ENCODE data around the gene IMPDH1.
A peak's percentile ranks its signal among the peaks of the same experiment; 100 is the strongest.

IMPDH1 gene

DNA sequence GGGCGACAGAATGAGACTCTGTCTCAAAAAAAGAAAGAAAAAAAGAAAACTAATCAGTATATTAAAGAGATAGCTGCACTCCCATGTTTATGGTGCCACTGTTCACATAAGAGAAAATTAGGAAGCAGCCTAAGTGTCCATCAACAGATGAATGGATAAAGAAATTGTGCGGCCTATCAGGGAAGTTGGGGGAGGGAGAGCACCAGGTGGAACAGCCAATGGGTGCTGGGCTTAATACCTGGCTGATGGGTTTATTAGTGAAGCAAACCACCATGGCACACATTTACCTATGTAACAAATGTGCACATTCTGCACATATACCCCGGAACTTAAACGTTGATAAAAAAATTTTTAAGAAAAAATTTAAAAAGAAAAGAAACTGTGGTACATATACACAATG lies 39.3 kb downstream of the IMPDH1 start:
- Histone ChIP-seq H3K4me3 (no peak overlapping the region), H3K27ac (no peak overlapping the region)

DNA sequence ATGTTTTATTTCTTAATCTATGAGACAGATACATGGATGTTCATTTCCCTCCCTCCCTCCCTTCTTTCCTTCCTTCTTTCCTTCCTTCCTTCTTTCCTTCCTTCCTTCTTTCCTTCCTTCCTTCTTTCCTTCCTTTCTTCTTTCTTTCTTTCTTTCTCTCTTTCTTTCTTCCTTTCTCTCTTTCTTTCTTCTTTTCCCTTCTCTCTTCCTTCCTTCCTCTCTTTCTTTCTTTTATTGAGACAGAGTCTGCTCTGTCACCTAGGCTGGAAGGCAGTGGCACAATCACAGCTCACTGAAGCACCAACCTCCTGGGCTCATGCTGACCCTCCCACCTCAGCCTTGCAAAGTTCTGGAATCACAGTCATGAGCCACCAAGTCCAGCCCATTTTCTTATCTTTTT lies 42.8 kb downstream of the IMPDH1 start:
- Histone ChIP-seq H3K27ac (no peak overlapping the region), H3K4me3 (no peak overlapping the region)

DNA sequence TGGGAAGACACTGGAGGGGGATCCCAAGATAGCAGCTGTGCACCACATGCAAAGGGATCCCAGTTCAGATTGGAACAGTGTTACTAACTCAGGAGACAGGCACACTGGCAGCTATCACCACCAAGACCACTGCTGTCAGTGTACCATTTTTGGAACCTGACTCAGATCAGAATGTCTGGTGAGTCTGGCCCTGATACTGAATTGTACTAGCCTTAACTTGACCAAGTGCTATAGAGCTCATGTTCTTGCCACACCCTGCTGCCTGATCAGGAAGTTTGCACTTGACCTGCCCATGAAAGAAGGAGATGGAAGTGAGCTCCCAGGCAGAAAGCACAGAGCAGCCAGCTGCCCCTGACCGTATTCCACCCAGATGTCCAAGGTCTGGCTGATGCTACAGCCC lies 43.5 kb downstream of the IMPDH1 start:
- Histone ChIP-seq H3K4me3 (no peak overlapping the region), H3K27ac (no peak overlapping the region)

DNA sequence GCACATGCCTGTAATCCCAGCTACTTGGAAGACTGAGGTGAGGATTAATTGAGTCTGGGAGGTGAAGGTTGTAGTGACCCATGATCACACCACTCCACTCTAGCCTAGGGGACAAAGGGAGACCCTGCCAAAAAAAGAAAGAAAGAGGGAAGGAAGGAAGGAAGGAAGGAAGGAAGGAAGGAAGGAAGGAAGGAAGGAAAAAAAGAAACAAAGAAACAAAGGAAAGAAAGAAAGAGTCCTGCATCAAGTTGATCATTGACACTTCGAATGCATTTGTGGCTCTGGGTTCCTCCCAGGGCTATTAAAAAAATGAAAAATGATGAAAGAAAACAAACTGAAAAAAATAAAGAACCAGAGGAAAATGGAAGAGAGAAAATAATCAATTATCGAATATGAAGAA lies 44.4 kb downstream of the IMPDH1 start:
- Histone ChIP-seq H3K27ac (no peak overlapping the region), H3K4me3 (no peak overlapping the region)

DNA sequence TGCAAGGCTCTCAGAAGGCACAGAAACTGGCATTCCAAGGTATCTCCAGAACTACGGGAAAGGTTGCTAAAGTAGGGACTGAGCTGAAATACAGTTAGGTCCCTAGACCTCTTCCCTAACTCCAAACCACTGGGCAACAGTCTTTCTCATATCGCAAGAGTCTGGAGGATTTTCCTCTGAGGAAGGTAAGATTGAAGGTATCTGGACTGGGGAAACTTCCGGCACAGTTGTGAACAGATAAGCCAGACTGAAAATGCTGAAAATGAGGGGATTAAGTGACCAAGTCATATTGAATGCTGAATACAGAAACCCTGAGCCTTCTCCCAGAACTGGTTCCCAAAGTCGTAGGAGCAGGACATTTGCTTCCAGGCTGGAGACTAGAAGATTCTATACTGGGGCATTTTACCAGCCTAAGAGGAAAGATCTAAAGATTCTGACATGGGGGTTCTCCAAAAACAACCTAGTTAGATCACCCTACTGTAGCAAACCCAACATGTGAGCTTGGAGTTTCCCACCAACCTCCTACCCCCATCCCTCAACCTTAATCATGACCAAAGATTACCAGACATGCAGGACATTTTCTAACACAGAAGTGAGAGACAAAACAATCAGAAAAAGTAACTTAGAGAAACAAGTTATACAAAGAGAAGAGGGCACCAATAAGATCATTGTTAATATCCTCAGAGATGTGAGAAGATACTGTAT lies 45.5 kb downstream of the IMPDH1 start:
- Histone ChIP-seq H3K27ac (no peak overlapping the region), H3K4me3 (no peak overlapping the region)

DNA sequence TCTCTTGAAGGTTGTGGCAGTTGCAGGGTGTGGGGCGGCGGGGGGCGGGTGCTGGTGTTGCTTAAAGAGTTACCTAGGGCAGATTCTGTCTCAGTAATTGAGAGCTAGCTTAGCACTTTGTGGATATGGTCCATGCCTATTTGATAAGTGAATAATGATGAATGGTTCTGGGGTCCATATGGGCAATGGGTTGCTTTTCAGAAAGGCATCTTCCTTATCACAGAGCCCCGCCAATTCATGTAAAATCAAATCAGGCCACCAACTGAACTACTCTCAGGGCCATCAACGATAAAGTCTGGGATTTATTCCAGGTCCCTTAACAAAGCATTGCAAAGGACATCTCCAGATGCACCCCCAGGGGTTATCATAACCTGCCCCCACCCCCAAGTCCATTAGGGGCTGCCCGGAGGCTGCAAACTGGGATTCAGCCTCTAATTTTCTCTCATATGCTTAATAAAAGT lies 46.5 kb downstream of the IMPDH1 start:
- Histone ChIP-seq H3K4me3 (no peak overlapping the region), H3K27ac (no peak overlapping the region)

DNA sequence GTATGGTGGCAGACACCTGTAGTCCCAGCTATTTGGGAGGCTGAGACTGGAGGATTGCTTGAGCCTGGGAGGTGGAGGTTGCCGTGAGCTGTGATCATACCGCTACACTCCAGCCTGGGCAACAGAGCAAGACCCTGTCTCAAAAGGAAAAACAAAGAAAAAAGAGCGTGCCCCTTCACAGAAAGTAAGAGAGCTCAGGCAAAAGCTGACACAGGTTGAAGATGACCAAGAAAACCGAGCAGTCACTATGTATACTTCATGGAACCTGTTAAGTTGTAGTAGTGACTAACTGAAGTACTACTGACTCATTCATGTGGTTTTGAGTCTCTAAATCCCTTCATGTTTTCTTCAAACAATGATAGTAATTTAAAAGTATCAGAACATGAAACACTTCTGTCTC lies 47.1 kb downstream of the IMPDH1 start:
- H3K4me3 ChIP-seq: no peak overlapping the region
- H3K27ac ChIP-seq: no peak overlapping the region

DNA sequence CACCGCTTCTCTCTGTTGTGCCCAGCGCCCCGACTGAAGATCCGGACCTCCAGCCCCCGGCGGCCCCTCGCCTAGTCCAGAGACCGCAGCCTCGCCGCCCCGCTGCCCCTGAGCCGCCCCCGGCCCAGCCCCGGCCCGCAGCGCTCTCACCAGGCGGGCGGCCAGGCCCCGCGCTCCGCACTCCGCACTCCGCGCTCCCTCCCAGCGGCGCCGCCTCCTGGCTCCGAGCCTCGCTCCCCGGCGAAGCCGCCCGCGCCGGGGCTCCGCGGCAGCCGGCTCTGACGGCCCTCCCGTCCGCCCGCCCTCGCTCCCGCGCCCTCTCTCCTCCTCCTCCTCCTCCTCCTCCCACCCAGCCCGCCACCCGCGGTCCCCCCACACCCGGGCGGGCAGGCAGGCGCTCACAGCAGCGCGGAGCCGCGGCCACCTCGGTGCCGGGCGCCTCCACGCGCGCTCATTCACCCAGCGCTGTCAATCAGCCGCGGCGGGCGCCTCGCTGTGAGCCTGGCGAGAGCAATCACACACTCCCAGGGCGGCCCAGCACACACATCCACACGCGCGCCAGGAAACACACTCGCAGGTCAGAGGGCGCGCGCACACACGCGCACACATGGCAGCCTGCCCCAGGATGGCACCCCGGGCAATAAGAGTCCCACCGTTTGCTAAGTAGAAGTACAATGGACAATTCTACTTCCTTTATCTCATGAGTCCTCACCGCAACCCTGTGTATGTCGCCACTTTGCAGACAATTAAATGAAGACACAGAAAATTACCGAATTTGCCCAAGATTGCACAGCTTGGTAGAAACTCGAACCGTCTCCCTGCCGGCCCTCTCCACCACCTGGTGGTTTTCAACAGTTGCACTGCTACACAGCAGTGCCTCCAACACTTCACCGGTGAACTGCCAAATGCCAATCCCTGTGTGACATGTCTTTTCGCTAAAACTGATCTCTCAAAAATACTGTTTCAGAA lies 48.1 kb downstream of the IMPDH1 start, which contains the start of gene PRRT4:
Gene PRRT4, minus strand, starts transcription at position 280 of the 969 bp plus-strand sequence.
- Histone ChIP-seq H3K4me3 (peak within 1 kb of the TSS; percentile 24 to 56 (median 40)), H3K27ac (peak within 1 kb of the TSS in 2 of 21 experiments; percentile 28 to 44)

DNA sequence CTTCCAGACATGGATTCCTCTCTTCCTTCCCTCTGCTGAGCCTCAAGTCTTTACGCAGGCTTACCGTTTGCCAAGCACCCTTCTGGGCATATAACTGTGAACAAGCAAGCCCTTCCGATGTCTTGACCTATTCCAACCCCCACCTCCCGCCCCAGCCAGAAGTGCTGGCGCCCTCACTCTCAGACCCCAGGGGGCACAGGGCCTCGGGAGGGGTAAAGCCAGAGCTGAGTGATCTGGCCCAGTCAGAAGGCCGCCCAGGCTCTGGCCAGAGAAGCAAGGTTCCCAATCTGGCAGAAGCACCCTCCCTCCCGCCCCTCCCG lies 49.5 kb downstream of the IMPDH1 start:
- no peak overlapping the region for H3K27ac ChIP-seq

DNA sequence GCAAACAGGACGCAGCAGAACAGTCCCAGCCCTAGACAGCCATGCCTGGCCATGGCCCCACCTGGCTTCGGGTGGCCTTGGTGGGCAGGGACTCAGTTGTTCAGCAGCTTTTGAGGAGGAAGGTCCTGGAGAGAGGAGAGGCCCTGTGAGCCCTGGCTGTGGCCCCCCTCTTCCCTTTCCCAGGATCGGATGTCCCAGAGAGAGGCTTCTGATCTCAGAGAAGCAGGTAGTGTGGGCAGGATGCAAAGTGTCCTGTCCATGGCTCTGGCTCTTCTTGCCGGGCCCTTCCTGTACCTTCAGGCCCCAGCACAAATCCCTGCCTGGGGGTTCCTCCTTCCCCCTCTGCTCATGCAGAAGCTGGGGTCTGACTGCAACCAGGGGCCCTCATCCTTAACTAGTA lies 49.8 kb downstream of the IMPDH1 start:
- H3K27ac ChIP-seq: no peak overlapping the region
- no peak overlapping the region for H3K4me3 ChIP-seq

More for the DNA sequence above, 49.5 kb downstream of the IMPDH1 start:
- peak overlapping the region in 2 of 7 experiments; percentile 45 to 56 for H3K4me3 ChIP-seq

DNA sequence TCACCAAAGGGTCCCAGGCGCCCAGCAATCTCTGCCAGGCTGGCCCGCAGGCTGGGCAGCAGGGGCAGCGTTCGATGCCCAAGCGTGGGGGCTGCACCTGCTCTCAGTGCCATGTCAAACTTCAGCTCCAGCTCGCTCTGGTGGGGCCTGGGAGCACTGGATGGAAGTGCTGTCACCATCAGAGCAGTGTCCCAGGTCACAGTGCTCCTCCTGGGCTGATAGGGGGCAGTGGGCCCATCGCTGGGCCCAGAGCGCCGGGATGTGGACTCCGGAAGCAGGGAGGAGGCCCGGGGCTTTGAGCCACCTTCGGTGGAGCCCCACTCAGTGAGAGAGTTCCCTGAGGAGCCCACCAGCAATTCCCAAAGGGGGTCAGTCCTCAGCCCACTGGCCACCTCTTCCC lies 50.4 kb downstream of the IMPDH1 start:
- Histone ChIP-seq H3K4me3 (no peak overlapping the region), H3K27ac (no peak overlapping the region)

DNA sequence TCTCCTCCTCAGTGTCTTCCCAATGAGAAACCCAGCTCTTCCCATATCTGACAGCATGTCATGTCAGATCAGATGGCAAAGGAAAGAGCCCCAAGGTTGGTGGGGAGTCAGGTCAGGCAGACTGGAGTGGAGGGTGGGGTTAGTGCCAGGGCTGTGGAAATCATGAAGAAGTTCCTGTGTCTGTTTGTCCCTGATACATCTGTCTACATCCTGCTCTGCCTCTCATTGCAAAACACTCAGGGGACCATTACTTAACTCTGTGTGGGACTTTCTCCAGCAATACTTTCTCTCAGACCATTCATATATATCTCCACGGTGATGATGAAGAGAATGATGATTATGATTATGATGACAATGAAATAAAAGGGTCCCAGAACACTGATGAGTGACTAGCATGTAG lies 51.5 kb downstream of the IMPDH1 start:
- Histone ChIP-seq H3K4me3 (no peak overlapping the region), H3K27ac (no peak overlapping the region)

DNA sequence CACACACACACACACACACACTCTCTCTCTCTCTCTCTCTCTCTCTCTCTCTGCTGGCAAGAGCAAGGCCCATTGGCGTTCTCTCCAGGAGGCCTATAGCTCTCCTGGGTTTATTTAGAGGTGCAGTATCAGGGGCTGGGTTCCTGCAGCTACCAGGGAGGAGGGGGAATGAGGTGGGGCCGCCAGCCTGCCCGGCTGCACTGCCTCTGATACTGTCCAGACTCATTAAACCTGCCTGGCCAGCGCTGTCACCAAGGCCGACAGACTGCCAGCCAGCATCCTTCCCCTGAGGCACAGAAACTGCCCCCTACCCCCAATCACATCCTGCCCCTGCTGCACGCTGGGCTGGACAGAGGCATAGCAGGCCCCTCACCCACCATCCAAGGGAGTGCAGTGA lies 52.6 kb downstream of the IMPDH1 start:
- H3K4me3 ChIP-seq: no peak overlapping the region
- no peak overlapping the region for H3K27ac ChIP-seq

DNA sequence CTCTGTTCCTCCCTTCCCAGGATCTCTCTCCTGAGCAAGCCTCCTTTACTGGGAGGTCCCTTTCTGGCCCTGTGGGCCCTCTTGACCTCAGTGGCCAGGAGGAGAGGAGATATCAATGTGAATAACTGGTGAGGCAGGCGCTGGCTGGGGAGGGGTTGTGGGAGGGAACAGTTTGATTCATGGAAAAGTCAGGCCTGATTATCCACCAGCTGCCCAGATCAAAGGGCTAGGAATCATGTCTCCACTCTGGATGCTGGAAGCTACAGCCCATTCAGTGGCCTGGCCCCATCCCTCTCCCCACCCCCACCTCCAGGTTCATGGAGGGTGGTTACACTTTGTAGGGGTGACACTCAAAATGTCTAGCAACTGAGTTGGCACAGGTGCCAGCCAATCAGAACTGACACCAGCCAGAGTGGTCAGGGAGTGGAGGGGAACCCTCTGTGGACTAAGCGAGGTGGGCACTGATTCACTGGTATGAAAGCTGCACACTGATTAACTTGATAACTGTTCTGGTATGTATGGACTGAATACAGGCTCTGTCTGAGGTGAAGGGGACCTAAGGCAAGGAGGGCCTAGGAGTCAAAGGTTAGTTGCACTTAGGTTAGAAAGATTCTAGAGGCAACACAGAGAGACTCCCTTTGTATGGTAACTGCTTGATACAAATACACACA lies 53.1 kb downstream of the IMPDH1 start:
- Histone ChIP-seq H3K4me3 (no peak overlapping the region), H3K27ac (no peak overlapping the region)

DNA sequence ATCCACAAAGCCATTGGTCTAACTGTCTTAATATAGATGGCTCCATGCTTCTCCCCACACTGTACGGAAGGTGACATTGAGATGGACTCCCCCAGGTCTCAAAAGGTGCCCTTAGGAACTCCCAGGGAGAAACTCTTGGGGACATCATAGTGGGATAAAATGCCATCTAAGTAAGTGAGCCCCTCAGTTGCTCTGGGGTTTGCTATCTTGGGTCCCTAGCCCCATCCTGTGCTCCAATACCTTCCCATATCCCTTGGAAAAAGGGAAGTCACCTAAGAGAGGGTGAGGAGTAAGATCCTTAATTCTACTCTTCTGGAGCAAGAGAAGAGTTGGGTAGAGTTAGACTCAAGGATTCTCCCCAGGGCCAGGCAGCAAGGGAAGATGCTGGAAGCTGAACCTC lies 56.2 kb downstream of the IMPDH1 start:
- H3K27ac ChIP-seq: no peak overlapping the region
- H3K4me3 ChIP-seq: no peak overlapping the region

DNA sequence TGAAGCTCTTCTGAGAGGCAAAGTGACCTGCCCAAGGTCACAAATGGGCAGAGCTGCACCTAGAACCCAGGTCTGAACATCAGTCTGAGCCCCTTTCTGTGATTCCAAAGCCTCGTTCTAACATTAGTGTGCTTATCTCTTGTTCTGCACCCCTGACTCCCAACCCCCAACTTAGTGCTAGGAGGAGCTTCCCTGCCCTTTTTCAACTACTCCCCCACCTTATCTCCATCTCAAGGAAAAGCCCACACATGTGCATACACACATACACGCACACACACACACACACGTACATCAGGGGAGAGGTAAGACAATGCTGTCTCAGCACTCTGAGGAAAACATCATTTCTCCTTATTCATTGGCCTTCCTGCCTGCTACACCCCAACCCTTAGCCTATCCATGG lies 56.6 kb downstream of the IMPDH1 start:
- Histone ChIP-seq H3K27ac (no peak overlapping the region), H3K4me3 (no peak overlapping the region)

DNA sequence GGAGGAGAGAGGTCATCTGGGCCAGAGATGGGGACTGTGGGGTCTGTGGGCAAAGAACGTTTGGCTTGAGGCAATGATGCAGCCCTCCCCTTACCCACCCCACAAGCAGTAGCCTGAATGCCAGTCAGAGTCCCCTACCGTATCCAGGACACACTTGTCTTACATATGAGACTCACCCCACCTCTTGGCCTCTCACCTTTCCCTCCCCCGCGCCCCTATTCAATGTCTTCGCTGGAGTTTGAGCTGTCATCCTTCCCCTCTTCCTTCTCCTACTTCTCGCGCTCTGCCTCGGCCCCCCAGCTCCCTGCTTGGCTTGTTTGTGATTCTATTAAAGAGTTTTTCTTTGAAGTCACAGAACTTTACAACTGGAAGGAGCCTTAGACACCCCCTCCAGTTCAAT lies 57.1 kb downstream of the IMPDH1 start:
- no peak overlapping the region for H3K4me3 ChIP-seq

DNA sequence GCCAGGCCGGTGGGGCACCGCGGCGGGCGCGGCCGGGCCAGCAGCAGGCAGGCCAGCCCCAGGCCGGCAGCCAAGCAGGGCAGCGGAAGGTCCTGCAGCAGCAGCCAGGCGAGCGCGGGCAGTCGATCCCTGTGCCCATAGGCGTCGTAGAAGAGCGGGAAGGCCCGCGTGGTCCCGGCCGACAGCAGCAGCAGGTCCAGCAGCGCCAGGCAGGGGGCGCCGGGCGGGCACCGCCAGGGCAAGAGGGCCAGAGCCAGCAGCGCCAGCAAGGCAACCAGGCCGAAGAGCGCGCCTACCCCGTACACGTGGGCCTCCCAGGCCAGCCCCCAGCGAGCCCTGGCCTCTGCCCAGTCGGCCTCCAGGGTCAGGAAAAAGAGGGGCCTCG lies 57.6 kb downstream of the IMPDH1 start:
- peak overlapping the region in 2 of 7 experiments; percentile 15 to 30 for H3K4me3 ChIP-seq
- no peak overlapping the region for H3K27ac ChIP-seq

More for the DNA sequence above, 57.1 kb downstream of the IMPDH1 start:
- no peak overlapping the region for H3K27ac ChIP-seq

DNA sequence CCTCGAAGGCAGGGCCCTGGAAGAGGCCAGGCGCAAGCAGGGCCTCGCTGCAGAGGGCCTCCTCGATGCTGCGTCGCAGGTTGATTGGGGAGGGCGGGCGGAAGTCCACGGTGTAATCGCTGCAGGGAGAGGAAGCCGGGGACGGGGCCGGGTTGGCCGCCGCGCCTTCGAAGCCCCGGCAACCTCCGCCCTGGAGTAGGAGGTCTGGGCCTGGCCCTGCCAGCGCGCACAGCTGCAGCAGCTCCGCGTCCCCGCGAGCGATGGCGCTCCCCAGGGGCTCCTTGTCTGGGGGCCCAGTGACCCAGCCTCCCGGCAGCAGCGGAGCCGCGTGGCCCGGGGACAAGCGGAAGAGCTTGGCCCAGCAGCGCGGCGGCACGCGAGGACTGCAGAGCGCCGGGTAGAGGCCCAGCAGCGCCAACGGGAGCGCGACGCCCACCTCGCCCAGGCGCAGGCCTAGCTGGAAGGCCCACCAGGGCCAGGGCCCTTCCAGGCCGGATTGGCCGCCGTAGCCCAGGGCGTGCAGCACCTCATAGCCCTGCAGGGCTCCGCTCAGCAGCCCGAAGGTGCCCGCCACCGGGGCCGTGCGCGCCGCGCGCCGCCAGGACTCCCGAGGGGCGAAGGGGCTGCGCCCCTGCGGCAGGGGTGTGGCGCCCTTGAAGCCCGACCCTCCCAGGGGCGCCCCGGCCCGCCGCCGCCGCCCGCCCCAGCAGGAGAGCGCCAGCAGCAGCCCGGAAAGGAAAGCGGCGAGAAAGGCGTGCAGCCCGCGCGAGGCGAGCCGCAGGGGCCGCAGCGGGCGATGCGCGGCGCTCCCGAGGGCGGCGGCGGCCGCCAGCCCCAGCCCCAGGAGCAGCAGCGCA lies 58.3 kb downstream of the IMPDH1 start:
- Histone ChIP-seq H3K27ac (no peak overlapping the region), H3K4me3 (peak overlapping the region in 5 of 7 experiments; percentile 15 to 30 (median 17))
